Femur (tissue), 1 donor: ENCODE results near the gene MGAT5.
"Not testable (repeated sequence)": the region's sequence is repeated elsewhere in the genome, so short reads cannot be mapped to it uniquely, and the experiment has no call there.

Source experiments
- DNase-seq: peaks from one replicate; pipeline ENCODE4 v3.0.0-alpha.2; 2017

MGAT5 gene

DNA sequence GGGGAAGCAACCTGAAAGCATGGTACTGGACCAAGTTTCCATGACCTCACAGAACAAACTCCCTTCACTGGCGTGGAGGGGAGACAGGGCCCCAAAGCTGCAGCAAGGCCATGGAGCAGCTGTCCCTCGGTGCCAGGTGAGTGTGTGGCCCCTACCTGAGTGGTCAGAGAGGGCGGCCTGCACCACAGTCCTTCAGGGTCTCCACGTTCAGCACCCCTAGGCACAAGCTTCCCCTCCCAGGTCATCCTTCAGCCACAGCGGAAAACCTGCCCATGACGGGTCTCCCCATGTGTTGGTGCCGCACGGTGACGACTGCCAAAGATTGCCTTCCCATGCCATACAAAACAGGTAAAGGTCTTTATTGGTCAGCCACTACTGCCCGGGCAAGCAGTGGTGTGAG, 201.6 kb downstream of the MGAT5 start:
- no peak for DNase-seq

DNA sequence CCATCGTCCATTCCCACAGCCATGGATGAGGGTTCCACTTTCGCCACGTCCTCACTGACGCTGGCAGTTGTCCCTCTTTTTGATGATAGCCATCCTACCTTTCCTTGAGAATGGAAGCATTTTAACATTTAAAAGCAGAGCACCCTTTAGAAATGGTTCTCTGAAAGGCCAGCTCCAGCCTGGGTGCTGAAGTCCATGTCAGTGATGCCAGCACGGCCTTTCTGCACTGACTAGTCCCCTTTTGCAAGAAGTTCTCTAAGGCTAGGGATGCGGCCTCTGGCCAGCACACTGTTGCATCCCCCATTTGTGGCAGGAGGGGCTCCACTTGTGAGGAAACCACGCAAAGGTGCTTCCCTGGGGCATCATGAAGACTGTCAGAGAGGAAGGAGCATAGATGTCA, 203.5 kb downstream of the MGAT5 start:
- DNase-seq = no peak

DNA sequence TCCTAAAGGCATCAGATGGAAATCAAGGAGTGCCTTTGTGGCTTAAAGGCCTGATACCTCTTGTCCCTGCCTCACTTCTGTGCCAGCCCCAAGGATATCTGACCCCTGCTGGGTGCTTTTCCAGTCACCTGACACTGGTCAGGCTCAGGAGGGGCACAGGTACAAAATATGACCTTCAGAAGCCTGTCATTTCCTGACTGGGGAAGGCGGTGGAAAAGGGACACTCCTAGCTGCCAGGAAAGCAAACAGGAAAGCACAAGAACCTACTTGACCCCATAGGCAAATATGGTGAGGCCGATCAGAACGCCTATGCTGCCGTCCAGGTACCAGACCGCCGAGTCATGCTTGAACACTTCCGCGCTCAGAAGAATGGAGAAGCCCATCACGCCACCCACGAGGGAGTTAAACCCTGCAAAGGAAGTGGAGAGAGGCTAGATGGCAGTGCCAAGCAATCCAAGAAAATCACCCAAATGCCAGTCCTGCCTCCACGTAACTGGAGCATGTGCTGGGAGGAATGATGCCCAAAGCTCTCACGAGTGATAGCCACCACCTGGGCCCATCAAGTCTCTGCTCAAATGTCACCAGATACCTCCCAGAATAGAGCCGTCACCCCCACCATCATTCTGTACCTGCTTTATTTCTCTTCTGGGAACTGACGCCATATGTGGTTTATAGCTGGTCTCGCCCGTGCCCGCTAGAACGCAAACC, 204.0 kb downstream of the MGAT5 start:
- DNase-seq = no peak

DNA sequence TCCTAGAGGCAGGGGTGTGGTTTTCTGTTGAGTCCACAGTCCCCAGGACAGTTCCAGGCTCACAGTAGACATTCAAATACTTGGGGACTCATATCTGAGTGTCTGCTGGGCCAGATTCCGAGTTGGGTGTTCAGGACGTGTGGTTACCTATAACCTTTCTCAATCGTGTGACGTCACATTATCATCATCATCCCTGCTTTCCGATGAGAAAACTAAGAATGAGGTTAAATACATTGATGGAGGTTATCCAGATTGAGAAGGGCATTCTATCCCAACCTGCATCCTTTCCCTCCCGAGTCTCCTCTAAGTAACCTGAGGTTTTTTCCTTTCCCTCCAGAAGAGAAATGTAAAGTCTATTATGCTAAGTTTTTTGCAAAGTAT, 204.6 kb downstream of the MGAT5 start:
- no peak for DNase-seq

DNA sequence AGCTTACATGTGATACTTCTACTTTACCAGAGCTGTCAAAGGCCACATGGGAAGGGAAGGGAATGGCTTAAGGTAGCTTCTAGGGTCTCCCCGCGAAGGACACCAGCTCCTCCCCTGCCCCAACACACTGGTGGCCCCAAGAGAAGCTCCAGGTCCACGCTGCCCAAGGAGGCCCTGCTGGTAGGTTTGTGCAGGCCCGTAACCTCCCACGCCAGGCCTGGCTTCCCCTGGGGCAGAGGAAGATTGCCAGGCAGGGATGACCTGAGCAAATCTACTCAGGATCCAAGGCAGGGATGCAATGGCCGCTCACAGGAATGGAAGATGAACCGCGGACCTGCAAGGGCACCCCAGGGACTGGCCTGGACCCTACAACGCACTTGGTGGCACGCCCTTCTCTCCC, 205.1 kb downstream of the MGAT5 start:
- no peak for DNase-seq

DNA sequence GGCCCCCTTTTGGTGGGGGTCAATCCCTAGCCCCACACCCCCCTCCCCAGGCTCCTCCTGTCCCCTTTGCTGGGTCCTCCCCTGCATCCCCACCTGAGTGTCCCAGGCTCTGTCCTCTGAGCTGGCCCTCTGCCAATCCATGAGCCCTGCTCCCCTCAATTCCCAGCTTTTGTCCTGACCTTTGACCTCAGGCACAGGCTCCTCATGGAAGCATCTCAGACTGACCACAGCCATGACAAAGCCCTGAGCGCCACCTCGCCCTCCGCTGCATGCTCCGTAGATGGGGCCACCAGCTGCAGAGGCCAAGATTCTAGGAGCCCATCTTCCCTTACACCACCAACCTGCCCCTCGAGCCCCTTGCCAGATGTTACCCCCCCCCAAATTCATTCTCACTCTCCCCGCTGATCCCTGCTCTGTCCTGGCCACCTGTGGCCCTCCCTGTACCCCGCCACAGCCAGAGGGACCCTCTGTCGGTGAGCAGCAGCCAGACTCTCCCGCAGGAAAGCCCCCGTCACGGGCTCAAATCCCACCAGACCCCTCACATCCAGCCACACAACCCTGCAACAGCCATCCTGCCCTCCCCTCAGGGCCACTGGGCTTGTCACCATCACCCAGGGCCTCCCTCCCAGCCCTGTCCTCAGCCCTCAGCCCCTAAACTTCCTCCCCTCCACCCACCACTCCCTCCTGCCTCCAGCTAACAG, 206.0 kb downstream of the MGAT5 start:
- no peak for DNase-seq

DNA sequence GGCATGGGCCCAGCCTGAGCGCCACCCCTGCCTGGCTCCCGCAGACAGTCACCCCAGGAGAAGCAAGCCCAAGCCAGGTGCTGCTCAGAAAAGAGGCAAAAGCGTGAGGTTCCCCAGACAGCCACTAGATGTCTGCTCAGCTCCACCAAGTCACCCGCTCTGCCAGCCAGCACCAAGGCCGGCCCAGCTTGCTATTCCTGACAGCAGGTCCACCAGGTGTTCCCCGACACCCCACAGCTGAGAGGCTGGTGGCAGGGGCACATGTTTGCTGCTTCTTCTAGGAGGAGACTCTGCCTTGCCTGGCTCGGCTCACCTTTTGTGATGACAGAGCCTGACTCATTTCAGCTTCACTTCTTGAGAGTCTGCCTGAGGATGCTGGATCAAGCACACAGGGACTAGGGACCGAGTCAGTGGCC, 206.7 kb downstream of the MGAT5 start:
- DNase-seq = peak; percentile 69

DNA sequence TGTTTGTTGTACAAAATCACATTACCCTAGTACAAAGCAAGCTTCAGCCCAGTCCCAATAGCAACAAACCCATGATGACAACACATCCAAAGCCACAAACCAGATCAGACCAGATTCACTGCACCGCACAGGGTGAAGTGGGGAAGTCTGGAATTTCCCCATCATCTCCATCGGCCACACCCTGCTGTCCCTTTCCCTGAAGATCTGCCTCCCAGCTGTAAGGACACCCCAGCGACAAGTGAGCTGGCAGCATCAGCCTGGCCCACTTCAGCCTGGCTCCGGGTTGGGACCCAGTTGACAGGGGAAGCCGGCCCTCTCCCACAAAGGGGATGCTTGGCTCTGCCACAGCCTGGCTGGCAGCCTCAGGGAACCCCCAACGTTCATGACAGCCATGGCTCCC, 207.6 kb downstream of the MGAT5 start:
- DNase-seq = peak; percentile 24

DNA sequence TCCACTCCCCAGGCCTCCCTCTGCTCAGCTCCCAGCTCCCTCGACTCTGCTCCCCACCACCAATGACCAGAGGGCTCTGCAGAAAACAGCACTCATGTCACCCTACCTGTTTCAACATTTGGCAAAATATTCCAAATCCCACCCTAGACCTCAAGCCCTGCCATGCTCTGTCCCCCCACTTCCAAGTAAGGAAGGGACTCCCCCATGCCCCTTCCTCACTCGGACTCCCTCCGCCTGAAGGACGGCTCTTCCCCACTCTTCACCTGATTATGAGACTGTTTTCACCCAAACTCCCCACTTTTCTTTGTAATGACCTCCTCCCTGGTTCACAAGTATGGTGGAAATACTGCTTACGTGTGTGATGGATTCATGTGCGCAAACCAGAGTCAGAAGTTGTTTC, 208.4 kb downstream of the MGAT5 start:
- DNase-seq = no peak

DNA sequence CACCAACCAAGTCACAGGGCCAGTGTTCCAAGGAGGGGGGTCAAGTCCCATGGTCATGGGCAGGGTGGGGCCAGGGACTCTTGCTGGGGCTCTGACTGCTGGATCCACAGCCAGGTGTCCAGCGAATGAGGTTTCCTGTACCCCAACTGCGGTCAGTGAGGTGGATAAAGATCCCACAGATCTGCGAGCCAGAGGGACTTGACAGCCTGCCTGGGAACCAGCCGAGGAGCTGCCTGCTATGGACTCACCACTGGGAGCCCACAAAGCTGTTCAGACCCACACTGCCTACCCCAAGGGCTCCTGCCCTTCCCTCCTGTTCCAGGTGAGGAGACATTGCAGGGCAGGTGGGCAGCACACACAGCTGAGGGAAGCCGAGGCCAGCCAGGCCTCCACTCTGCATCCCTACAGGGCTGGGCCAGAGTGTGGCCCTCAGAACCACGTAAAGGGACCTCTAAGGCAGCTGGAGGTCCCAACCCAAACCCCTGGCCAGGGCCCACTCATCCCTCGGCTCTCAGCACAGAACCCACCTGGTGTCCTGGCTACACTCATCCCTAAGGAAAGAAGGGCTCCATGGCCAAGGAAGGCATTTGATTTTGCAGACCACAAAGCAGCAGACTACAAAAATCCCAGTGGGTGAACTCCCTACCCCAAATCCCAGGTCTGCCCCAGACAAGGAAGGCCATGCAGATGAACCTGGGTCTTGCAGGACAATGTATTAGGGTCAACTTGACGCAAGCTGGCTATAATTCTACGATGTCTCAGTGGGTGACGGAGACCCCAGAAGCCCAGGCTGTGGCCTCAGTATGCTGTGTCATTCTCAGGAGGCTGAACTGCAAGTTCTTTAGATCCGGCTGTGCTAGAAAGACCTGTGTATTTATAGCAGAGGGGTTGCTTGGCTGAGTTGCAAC, 209.2 kb downstream of the MGAT5 start:
- no peak for DNase-seq

DNA sequence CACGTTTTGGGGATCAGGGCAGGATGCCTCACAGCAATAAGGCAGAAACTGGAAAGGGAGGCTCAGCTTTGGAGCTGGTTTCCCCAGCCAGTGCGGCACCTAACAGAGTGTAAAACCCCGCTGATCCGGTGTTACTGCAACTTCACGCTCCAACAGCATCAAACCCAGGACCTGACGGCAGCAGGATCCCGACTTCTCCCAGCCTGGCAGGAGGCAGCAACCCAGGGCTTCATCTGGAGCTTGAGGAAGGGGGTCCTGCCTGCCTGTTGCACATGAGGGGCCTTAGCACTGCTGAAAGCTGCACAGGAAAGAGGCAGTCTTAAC, 209.8 kb downstream of the MGAT5 start:
- no peak for DNase-seq

DNA sequence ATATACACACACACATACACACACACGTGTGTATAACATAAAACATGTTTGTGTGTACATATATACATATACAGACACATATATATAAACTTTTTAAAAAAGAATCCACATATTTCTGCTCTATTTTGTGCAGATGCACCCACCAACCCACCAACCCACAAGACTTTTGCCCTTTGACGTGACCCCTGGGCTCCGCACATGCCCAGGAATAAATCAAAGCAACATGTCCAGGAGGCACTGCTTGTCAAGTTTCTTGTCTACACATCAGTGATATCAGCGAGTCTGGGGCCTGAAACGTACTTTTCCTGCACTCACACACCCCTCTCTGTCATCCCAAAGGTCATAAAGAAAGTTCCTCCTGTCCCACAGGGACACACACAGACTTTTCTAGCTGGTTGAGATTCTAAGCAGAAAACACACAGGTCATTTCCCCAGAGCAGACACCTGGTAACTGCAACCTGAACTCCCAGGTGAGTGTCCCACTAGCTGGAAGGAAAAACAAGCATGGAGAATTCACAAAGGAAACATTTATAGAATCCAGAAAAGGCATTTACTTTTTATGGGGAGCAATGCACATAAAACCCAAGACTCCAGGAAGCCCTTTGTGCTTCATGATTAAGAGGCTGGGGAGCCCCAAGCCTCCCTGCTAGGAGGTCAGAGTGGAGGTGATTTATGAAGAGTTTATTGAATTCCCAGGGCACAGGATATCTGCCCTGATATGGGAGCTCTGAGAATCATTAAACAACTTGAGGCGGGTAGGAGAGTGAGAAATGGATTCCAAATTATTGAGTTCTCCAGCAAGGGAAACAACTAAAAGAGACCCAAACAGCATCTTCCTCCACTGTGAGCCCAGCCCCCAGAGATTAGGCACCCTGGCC, 211.6 kb downstream of the MGAT5 start:
- DNase-seq = no peak

DNA sequence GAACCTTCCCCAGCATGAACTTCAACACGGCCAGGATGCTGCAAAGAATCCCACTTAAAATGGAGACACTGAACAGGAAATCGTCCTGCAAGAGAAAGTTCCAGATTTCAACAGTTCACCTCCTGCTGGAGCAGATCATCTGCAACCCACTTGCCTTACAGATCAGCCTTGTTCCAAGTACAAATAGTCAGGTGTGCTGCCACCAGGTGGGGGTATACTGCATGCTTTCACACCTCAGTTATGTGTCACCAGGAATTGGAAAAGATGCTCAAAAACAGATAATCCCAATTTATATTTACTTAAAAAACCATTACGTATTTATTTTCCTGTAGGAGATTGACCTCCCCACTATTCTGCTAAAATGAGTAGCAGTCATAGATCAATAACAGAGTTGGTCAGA, 212.3 kb downstream of the MGAT5 start:
- peak; percentile 24 for DNase-seq

DNA sequence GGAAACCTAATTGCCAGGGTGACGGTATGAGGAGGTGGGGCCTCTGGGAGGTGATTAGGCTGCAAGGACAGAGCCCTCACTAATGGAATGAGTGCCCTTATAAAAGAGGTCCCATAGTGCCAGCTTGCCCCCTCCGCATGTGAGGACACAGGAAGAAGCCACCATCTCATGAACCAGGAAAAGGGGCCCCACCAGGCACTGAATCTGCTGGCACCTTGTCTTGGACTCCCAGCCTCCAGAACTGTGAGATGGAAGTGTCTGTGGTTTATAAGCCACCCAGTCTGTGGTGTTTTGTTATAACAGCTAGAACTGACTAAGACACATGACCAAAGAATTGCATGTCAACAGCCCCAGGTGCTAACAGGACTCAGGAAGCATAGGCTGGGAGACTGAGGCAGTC, 214.3 kb downstream of the MGAT5 start:
- no peak for DNase-seq

DNA sequence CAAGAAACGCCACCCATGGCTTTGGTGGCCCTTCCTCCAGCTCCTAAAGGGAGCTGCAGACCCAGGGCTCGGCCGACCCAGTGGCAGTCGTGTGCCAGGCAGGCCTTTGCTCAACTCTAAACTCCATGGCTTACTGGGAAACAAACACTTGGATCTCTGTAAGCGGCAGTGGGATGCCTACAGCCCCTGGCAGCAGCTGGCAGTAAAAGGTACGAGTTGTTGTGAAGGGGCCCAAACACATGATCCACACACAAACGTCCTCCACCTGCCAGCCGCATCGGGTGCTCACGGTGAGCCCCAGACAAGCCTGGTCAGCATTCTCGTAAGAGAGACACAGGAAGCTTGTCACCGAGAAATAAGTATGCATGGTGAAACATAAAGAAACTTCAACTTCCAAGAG, 214.9 kb downstream of the MGAT5 start:
- no peak for DNase-seq

DNA sequence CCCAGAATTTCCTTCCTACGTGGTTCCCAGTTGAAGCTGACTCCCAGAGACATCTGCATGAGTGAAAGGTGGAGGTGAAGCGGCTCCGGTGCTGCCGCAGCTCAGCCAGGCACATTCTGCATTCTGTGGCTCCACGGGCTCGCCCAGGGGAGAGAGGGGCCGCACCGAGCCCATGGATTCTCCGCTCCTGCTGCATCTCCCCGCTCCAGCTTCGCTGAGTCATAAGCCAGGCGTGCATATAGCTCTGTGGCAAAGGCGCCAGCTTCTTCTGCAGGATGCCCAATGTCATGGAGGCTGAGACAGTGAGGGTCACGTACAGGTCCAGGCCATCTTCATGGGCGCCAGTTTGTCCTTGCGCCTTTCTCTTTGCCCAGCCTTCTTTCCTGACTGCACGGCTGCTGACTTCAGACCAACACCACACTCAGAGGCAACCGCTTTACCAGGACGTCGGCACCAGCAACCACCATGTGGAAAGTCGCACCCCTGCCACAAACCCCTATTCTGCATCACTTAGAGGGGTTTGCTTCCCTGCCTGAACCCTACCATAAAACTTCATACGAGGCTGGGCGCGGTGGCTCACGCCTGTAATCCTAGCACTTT, 215.7 kb downstream of the MGAT5 start:
- DNase-seq = no peak

DNA sequence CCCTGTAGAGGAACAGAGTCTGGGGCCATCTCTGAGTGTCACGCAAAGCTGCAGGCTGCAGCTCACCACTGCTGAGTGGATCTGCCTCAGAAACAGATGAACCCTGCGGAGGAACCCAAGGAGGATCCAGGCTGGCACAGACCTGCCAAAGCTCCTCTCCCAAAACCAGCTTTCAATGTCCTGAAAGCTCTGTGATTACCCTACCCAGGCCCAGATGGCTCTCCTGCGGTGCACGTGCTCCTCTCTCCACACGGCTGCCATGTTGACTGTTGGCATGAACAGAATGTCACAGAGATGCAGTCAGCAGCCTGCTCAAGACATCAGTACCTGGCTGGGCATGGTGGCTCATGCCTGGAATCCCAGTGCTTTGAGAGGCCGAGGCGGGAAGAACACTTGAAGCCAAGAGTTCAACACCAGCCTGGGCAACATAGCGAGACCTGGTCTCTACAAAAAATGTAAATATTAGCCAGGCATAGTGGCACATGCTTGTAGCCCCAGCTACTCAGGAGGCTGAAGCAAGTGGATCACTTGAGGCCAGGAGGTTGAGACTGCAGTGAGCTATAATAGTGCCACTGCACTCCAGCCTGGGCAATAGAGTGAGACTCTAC, 216.8 kb downstream of the MGAT5 start:
- no peak for DNase-seq

DNA sequence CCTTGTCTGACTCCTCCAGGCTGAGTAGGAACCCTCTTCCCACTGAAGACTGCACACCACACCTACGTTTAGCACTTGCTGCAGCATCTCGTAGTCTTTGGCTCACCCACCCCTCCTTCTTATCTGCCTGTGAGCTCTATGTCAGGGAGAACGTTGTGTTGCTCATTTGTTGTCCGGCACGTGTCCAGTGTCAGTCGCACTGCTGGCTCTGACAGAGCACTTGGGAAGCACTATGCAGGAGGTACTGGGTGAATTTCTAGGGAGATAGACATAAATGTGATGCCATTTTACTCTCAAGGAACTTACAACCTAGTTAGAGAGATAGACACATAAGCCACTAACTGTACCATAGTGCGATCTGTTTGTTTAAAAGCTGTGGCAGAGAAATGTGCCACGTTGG, 223.1 kb downstream of the MGAT5 start:
- DNase-seq = not testable (repeated sequence)

DNA sequence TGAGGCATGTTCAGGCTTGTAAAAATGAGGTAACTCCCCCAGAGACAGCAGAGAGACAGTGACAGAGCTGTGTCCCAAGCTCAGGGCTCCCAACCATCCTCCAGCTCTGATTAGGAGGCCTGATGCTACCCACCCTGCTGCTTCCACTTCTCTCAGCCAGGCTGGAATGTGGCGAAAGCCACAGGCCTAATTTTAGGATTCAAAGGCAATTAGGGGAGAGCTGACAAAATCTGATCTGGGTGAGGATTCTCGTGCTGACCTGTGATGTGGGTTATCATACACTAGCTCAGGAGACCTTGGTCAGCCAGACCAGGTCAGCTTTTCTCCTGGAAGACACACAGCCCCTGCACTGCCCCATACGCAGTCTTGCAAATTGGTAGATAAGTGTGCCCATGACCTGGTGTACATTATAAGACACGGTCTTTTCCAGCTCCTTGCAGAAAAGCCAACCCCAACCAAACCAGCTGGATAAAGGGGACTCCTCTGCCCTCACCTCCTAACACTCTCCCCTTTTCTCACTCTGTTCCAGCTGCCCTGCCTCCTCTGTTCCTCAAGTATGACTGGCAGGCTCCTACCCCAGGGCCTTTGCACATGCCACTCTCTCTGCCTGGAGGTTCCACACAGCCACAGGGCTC, 225.9 kb downstream of the MGAT5 start:
- DNase-seq = no peak

DNA sequence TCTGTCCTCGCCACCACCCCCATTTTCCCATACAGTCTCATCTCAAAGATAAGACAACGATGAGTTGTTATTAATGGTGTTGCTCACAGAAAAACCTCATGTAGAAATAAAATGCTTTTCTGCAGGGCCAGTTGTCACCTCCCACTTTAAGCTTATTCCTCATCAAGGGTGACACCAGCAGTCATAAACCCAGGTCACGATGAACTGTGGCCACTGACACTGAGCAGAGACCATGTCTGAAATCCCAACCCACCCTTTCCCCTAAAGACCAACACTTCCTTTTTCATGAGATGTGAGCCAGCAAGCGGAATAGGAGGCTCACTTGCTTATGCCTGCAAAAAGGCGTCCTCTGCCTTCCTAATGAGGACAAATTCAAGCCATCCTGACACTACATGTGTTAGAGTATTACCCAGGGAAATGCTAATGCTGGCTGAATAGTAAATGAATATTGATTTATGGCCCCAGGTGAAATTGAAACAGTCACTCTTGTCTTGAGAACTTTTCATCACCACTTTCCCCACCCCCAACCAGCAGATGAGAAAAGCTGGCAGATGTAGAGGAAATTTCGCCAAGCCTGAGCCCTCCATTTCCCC, 228.4 kb downstream of the MGAT5 start:
- DNase-seq = no peak

DNA sequence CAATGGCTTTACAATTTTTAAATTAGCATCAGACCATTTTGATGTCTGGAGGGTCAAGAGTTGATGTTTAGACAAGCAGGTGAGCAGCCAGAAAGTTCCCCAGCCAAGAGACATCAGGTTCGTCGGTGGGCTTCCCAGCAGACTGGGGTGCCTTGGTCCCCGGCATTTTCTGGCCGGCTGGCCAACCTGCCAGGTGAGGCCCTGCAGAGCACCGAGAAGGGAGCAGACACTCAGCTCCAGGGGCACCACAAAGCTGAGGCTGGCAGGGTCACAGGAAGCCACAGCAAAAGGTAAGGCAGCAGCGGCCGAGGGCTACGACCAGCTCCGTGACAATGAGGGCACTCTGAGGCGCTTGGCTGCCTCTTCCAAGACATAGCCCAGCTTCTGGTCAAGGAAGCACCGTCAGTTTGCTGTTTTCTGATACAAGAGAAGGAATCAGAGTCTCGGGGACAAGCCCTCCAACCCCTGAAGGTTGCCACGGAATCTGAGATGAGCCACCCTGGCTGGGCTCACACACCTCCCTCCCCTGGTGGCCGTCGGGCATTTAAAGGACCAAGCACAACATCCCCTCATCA, 229.0 kb downstream of the MGAT5 start:
- no peak for DNase-seq
